IMR-90 (cell line): ENCODE measurements around the gene SSX2IP. TPM values are rescaled to one million over a fixed set of nuclear protein-coding genes. Genes with fewer than 3 reads are reported as not detected.

Experiments used
- ATAC-seq: fragments of 200-7000 bp; cut with Tn5 transposase; 2 replicates; pipeline ENCODE4 v1.9.1; 2020; ENCODE audit warnings: low read depth, mild to moderate bottlenecking, moderate library complexity
- BruUV-seq: library from RNA; stranded (reverse); fragments of 400-500 nt; replicated peaks from 2 replicates; lab custom pipeline; 2021; lab: Mats Ljungman, UMichigan
- CTCF ChIA-PET: fragments of 300-600 bp; formaldehyde crosslinking; extraction: SDS; loops from one replicate; lab custom pipeline; 2021; ENCODE audit warnings: antibody characterized with exemption; lab: Yijun Ruan, JAX
- POLR2A ChIA-PET: fragments of 300-600 bp; sonication (Branson Sonifier 250); formaldehyde crosslinking; loops from one replicate; lab custom pipeline; 2022; ENCODE audit warnings: antibody characterized with exemption; ENCODE audit not compliant: unreplicated experiment; lab: Charles Lee
- DNase-seq: peaks from one replicate; pipeline ENCODE4 v3.0.0; 2013
- H2AFZ ChIP-seq: replicated peaks from 2 replicates; pipeline ENCODE3; 2013; ENCODE audit warnings: low read length, mild to moderate bottlenecking; ENCODE audit not compliant: poor library complexity
- H2AK5ac ChIP-seq: 2 replicates; pipeline ENCODE4 v1.6.1; 2013; ENCODE audit warnings: low read depth, low read length, inconsistent platforms
- H2AK9ac ChIP-seq: replicated peaks from 2 replicates; pipeline ENCODE3; 2013; ENCODE audit warnings: mild to moderate bottlenecking, low read depth, low read length, moderate library complexity; ENCODE audit not compliant: poor library complexity
- H2BK120ac ChIP-seq: 2 replicates; pipeline ENCODE4 v1.6.1; 2013; ENCODE audit warnings: low read depth, low read length, inconsistent platforms
- H2BK15ac ChIP-seq: 3 replicates; pipeline ENCODE4 v1.6.1; 2013; ENCODE audit warnings: low read depth, low read length, inconsistent platforms
- H2BK20ac ChIP-seq: 2 replicates; pipeline ENCODE4 v1.6.1; 2013; ENCODE audit warnings: low read depth, mild to moderate bottlenecking, inconsistent platforms, low read length, moderate library complexity
- H2BK5ac ChIP-seq: 2 replicates; pipeline ENCODE4 v1.6.1; 2013; ENCODE audit warnings: mild to moderate bottlenecking, low read depth, low read length, inconsistent platforms; ENCODE audit not compliant: poor library complexity, severe bottlenecking
- H3K14ac ChIP-seq: replicated peaks from 2 replicates; pipeline ENCODE4 v1.6.1; 2013; ENCODE audit warnings: low read depth, low read length, inconsistent platforms
- H3K18ac ChIP-seq: 2 replicates; pipeline ENCODE4 v1.6.1; 2013; ENCODE audit warnings: low read depth, low read length, control low read depth
- H3K23ac ChIP-seq: 2 replicates; pipeline ENCODE4 v1.6.1; 2013; ENCODE audit warnings: low read depth, low read length, inconsistent platforms
- H3K27ac ChIP-seq: 2 replicates; pipeline ENCODE4 v1.5.1; 2013; ENCODE audit warnings: mild to moderate bottlenecking, control low read depth, low read length; ENCODE audit not compliant: insufficient read depth
- H3K27me3 ChIP-seq: 2 replicates; pipeline ENCODE4 v1.6.1; 2013; ENCODE audit warnings: low read length; ENCODE audit not compliant: control insufficient read depth, insufficient read depth
- H3K36me3 ChIP-seq: 2 replicates; pipeline ENCODE4 v1.6.1; 2013; ENCODE audit warnings: low read length, mixed read lengths; ENCODE audit not compliant: control insufficient read depth, insufficient read depth
- H3K4ac ChIP-seq: 2 replicates; pipeline ENCODE4 v1.6.1; 2013; ENCODE audit warnings: low read depth, low read length, inconsistent platforms
- H3K4me1 ChIP-seq: 2 replicates; pipeline ENCODE4 v1.6.1; 2013; ENCODE audit warnings: low read length, mixed read lengths; ENCODE audit not compliant: control insufficient read depth, insufficient read depth
- H3K4me2 ChIP-seq: 2 replicates; pipeline ENCODE4 v1.6.1; 2013; ENCODE audit warnings: low read depth, mild to moderate bottlenecking, control low read depth, low read length, moderate library complexity
- H3K4me3 ChIP-seq: 2 replicates; pipeline ENCODE4 v1.5.1; 2013; ENCODE audit warnings: low read depth, mild to moderate bottlenecking, control low read depth, low read length, moderate library complexity; ENCODE audit not compliant: insufficient read depth
- H3K56ac ChIP-seq: 2 replicates; pipeline ENCODE4 v1.6.1; 2013; ENCODE audit warnings: low read length, inconsistent platforms; ENCODE audit not compliant: insufficient read depth; ENCODE audit errors: extremely low read depth
- H3K79me1 ChIP-seq, 2 experiments: 2 replicates each; pipeline ENCODE4 v1.6.1; 2013; ENCODE audit warnings: low read length in 2 of 2, inconsistent platforms in 1 of 2, low read depth in 1 of 2
- H3K9ac ChIP-seq: 2 replicates; pipeline ENCODE4 v1.6.1; 2013; ENCODE audit warnings: low read depth, low read length, control low read depth
- H3K9me1 ChIP-seq: 2 replicates; pipeline ENCODE4 v1.6.1; 2013; ENCODE audit warnings: low read length, inconsistent platforms; ENCODE audit not compliant: insufficient read depth
- H3K9me3 ChIP-seq: 2 replicates; pipeline ENCODE4 v1.6.1; 2013; ENCODE audit warnings: low read length; ENCODE audit not compliant: control insufficient read depth, insufficient read depth
- H4K20me1 ChIP-seq: 2 replicates; pipeline ENCODE4 v1.6.1; 2013; ENCODE audit warnings: low read length, inconsistent platforms; ENCODE audit not compliant: insufficient read depth
- H4K5ac ChIP-seq: 2 replicates; pipeline ENCODE4 v1.6.1; 2013; ENCODE audit warnings: mild to moderate bottlenecking, low read depth, low read length, control low read depth
- H4K8ac ChIP-seq, 2 experiments: 2 replicates each; pipeline ENCODE4 v1.6.1; 2013; ENCODE audit warnings: low read depth in 2 of 2, low read length in 2 of 2, control low read depth in 1 of 2, inconsistent platforms in 1 of 2
- H4K91ac ChIP-seq: 2 replicates; pipeline ENCODE4 v1.6.1; 2013; ENCODE audit warnings: low read depth, low read length, inconsistent platforms; ENCODE audit not compliant: insufficient read depth
- BHLHE40 ChIP-seq: fragments of 150-350 bp; IDR thresholded peaks from 2 replicates; pipeline ENCODE4 v1.6.1; 2016; ENCODE audit warnings: mild to moderate bottlenecking, low read depth, low read length
- CHD1 ChIP-seq: IDR thresholded peaks from 2 replicates; pipeline ENCODE4 v1.6.1; 2012; ENCODE audit warnings: low read depth, low read length, improper control_type of control experiment
- MAZ ChIP-seq: IDR thresholded peaks from 2 replicates; pipeline ENCODE4 v1.6.1; 2012; ENCODE audit warnings: low read depth, mild to moderate bottlenecking, low read length, improper control_type of control experiment, moderate library complexity, borderline replicate concordance
- NFE2L2 ChIP-seq: fragments of 150-350 bp; IDR thresholded peaks from 2 replicates; pipeline ENCODE4 v1.6.1; 2016; ENCODE audit warnings: low read depth, mild to moderate bottlenecking, low read length
- POLR2A ChIP-seq: IDR thresholded peaks from 2 replicates; pipeline ENCODE4 v1.6.1; 2012; ENCODE audit warnings: mild to moderate bottlenecking, low read depth, low read length
- RAD21 ChIP-seq: IDR thresholded peaks from 2 replicates; pipeline ENCODE4 v1.6.1; 2012; ENCODE audit warnings: low read length, improper control_type of control experiment
- WGBS, 2 experiments: methylation state at CpG; one replicate each; pipeline versions ENCODE4 v1.1.5 to v1.1.7; 2013; ENCODE audit warnings: missing lambda C conversion rate in 2 of 2; ENCODE audit not compliant: insufficient read length in 1 of 2; ENCODE audit errors: extremely low coverage in 2 of 2; 5-methylcytosine and 5-hydroxymethylcytosine counted together
- dilution Hi-C: fragments of 300-500 bp; cut with HindIII; formaldehyde crosslinking; loops from one replicate; pipeline ENCODE4 v1.14.3; 2018; ENCODE audit warnings: low sequenced_read_pairs; ENCODE audit not compliant: unreplicated experiment
- in situ Hi-C: fragments of 300-500 bp; cut with MboI; formaldehyde crosslinking; loops from 3 replicates; pipeline ENCODE4 v1.14.3; 2019; ENCODE audit warnings: low sequenced_read_pairs, inconsistent platforms, mixed read lengths
- intact Hi-C: fragments of 100-400 bp; cut with micrococcal nuclease; formaldehyde crosslinking; loops from 2 replicates; pipeline ENCODE4 v1.10.0; 2022
- polyA plus RNA-seq, 3 experiments: library from polyadenylated mRNA; depleted of rRNA; stranded (reverse); fragments of >200 nt; gene quantifications; 2 replicates each; pipeline ENCODE4 v1.2.3, GENCODE V29; 2012; ENCODE audit warnings: low replicate concordance in 1 of 3
- total RNA-seq: library from RNA; depleted of rRNA; stranded (reverse); fragments of >200 nt; gene quantifications from 2 replicates; pipeline ENCODE4 v1.2.3, GENCODE V29; 2012
- TF ChIP-seq, protein P1 (sequence below): fragments of 150-350 bp; IDR thresholded peaks from 2 replicates; pipeline ENCODE4 v1.6.1; 2017; ENCODE audit warnings: mild to moderate bottlenecking, antibody characterized with exemption, low read length, low read depth
- TF ChIP-seq, protein P2 (sequence below): fragments of 150-350 bp; IDR thresholded peaks from 2 replicates; pipeline ENCODE4 v1.6.1; 2016; ENCODE audit warnings: low read depth, mild to moderate bottlenecking, low read length, moderate library complexity, borderline replicate concordance

Gene SSX2IP
- total and polyA plus RNA-seq, 2 of the 4 experiments (the other 2 are of a cell fraction): 7.7 to 13.4 TPM

DNA sequence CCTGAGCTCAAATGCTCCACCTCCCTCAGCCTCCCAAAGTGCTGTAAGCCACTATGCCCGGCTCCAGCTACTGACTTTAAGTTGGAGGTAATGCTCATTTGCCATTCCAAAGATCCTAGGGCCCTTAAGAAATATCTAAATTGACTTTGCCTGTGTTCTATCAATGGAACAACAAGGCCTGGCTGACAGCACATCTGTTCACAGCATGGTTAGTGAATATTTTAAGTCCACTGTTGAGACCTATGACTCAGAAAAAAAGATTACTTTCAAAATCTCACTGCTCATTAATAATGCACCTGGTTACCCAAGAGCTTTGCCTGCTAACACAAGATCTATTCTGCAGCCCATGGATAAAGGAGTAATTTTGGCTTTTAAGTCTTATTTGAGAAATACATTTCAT, 3.5 kb upstream of the SSX2IP start:
- CTCF ChIA-PET: no interaction called here
- intact Hi-C loops (loop anchor here (5.0 kb wide), 1 partner anchor 34 kb away; no protein-coding TSS in a partner anchor), in situ Hi-C loops (no loop called here), dilution Hi-C loops (no loop called here)
- Histone ChIP-seq H3K27ac (no peak overlapping the region), H3K4me2 (no peak overlapping the region), H3K23ac (no peak overlapping the region), H2AK9ac (no peak overlapping the region), H3K79me1 (peaks cover 6% of the 10 kb centered on the region in 2 experiments), H3K4me1 (peaks cover 10% of the 10 kb centered on the region), H2BK5ac (no peak overlapping the region), H3K18ac (no peak overlapping the region), H4K5ac (no peak overlapping the region), H3K9ac (no peak overlapping the region), H3K27me3 (no peaks in the 10 kb centered on the region), H4K8ac (no peak overlapping the region), H3K4ac (no peak overlapping the region), H2AK5ac (no peak overlapping the region), H2AFZ (no peak overlapping the region), H3K9me1 (peaks cover 9% of the 10 kb centered on the region; the same call in 1 of the 2 replicates), H3K36me3 (no peaks in the 10 kb centered on the region), H2BK15ac (no peak overlapping the region), H3K14ac (no peak overlapping the region), H4K91ac (no peak overlapping the region), H2BK120ac (no peak overlapping the region), H4K20me1 (no peaks in the 10 kb centered on the region), H2BK20ac (no peak overlapping the region), H3K4me3 (no peak overlapping the region), H3K56ac (no peak overlapping the region), H3K9me3 (no peaks in the 10 kb centered on the region)
- no peak for TF ChIP-seq BHLHE40
- no peak for TF ChIP-seq CHD1
- TF ChIP-seq, protein P1, sequence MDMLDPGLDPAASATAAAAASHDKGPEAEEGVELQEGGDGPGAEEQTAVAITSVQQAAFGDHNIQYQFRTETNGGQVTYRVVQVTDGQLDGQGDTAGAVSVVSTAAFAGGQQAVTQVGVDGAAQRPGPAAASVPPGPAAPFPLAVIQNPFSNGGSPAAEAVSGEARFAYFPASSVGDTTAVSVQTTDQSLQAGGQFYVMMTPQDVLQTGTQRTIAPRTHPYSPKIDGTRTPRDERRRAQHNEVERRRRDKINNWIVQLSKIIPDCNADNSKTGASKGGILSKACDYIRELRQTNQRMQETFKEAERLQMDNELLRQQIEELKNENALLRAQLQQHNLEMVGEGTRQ: no peak
- TF ChIP-seq, protein P2, sequence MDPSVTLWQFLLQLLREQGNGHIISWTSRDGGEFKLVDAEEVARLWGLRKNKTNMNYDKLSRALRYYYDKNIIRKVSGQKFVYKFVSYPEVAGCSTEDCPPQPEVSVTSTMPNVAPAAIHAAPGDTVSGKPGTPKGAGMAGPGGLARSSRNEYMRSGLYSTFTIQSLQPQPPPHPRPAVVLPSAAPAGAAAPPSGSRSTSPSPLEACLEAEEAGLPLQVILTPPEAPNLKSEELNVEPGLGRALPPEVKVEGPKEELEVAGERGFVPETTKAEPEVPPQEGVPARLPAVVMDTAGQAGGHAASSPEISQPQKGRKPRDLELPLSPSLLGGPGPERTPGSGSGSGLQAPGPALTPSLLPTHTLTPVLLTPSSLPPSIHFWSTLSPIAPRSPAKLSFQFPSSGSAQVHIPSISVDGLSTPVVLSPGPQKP: no peak
- no peak for TF ChIP-seq MAZ
- no peak for TF ChIP-seq NFE2L2
- TF ChIP-seq RAD21: no peak
- no peak for TF ChIP-seq POLR2A
- POLR2A ChIA-PET: no interaction called here
- no CpG with 5 or more reads among the region's 1 CpG for WGBS, 2 experiments
- no peak for ATAC-seq
- DNase-seq: no peak
- no TSS peak for BruUV-seq
